Measurements from ENCODE around the gene AEN. TPM values are rescaled to one million over a fixed set of nuclear protein-coding genes. Genes with fewer than 3 reads are reported as not detected.

The AEN gene
- total RNA-seq, 4 donors from 2014 or later = 16.1 to 19.2 (median 17.3) TPM

- Histone ChIP-seq H3K36me3 (peaks cover 0 to 10% of the 10 kb centered on the region in 2 donors), H3K27ac (peak overlapping the region in 2 of 4 donors; percentile 0 to 33), H3K4me1 (peaks cover 11 to 15% of the 10 kb centered on the region in 2 donors), H3K27me3 (peaks cover 0 to 2% (median 0%) of the 10 kb centered on the region in 3 donors), H3K9me3 (no peaks in the 10 kb centered on the region), H3K4me3 (no peak overlapping the region)
- TF ChIP-seq POLR2A (IDR thresholded peaks at IDR 0.05) = no peak
- no peak for TF ChIP-seq CTCF (IDR thresholded peaks at IDR 0.05 in 4 of 5, conservative IDR thresholded peaks at IDR 0.05 in 1 of 5)
- no peak for DNase-seq
- no peak for ATAC-seq
- in situ Hi-C loops (cut with MboI; ENCODE audit: low sequenced_read_pairs in 4 of 4) = no loop called here
- intact Hi-C loops (cut with DNase I; ENCODE audit: low total_unique reads) = no loop called here
These were observed 15.5 kb downstream of the AEN start for GRCh38 chr15:88636654-88637053.

GRCh38 chr15:88637436-88637835 is 16.3 kb downstream of the AEN start:
- intact Hi-C loops (cut with DNase I; ENCODE audit: low total_unique reads) = no loop called here
- Histone ChIP-seq H3K9me3 (no peaks in the 10 kb centered on the region), H3K4me1 (peaks cover 11 to 15% of the 10 kb centered on the region in 2 donors), H3K27me3 (peaks cover 0 to 2% (median 0%) of the 10 kb centered on the region in 3 donors), H3K4me3 (no peak overlapping the region), H3K36me3 (peaks cover 0 to 2% of the 10 kb centered on the region in 2 donors), H3K27ac (peak overlapping the region in 3 of 4 donors; percentile 80 to 92 (median 85))
- ATAC-seq (no peak), DNase-seq (no peak)
- TF ChIP-seq POLR2A (IDR thresholded peaks at IDR 0.05) (no peak), CTCF (IDR thresholded peaks at IDR 0.05 in 4 of 5, conservative IDR thresholded peaks at IDR 0.05 in 1 of 5) (no peak)
- in situ Hi-C loops (cut with MboI; ENCODE audit: low sequenced_read_pairs in 4 of 4) = no loop called here

GRCh38 chr15:88637841-88638625 is 16.9 kb downstream of the AEN start:
- ATAC-seq (no peak), DNase-seq (no peak)
- in situ Hi-C loops (cut with MboI; ENCODE audit: low sequenced_read_pairs in 4 of 4) (no loop called here), intact Hi-C loops (cut with DNase I; ENCODE audit: low total_unique reads) (no loop called here)
- Histone ChIP-seq H3K27ac (peak overlapping the region; percentile 80 to 92 (median 84)), H3K27me3 (peaks cover 0 to 2% (median 0%) of the 10 kb centered on the region in 3 donors), H3K4me1 (peaks cover 11 to 15% of the 10 kb centered on the region in 2 donors), H3K9me3 (no peaks in the 10 kb centered on the region), H3K4me3 (peak overlapping the region; percentile 46 to 59 (median 56)), H3K36me3 (no peaks in the 10 kb centered on the region)
- TF ChIP-seq CTCF (IDR thresholded peaks at IDR 0.05 in 4 of 5, conservative IDR thresholded peaks at IDR 0.05 in 1 of 5) (no peak), POLR2A (IDR thresholded peaks at IDR 0.05) (no peak)

- intact Hi-C loops (cut with DNase I; ENCODE audit: low total_unique reads) = no loop called here
- TF ChIP-seq POLR2A (IDR thresholded peaks at IDR 0.05) (peak; percentile 50 to 72), CTCF (IDR thresholded peaks at IDR 0.05 in 4 of 5, conservative IDR thresholded peaks at IDR 0.05 in 1 of 5) (peak in 3 of 5 experiments; percentile 31 to 52 (median 36))
- in situ Hi-C loops (cut with MboI; ENCODE audit: low sequenced_read_pairs in 4 of 4) = no loop called here
These were observed 17.7 kb downstream of the AEN start, which contains the start of gene ISG20 for GRCh38 chr15:88638626-88639372. ISG20 (plus strand) TSS chr15:88639016; CDS start chr15:88639367, 351 bp downstream.

More at GRCh38 chr15:88638626-88639372, 17.7 kb downstream of the AEN start, which contains the start of gene ISG20:
- Histone ChIP-seq H3K36me3 (no peaks in the 10 kb centered on the region), H3K4me1 (peaks cover 11 to 15% of the 10 kb centered on the region in 2 donors), H3K27me3 (peaks cover 0 to 2% (median 0%) of the 10 kb centered on the region in 3 donors), H3K4me3 (peak within 1 kb of the TSS; percentile 46 to 59 (median 56)), H3K9me3 (no peaks in the 10 kb centered on the region), H3K27ac (peak within 1 kb of the TSS; percentile 80 to 92 (median 84))
- DNase-seq (peak; percentile 79 to 85), ATAC-seq (peak; percentile 93)

Measured in gastrocnemius medialis (tissue), 4 donors.